ENCODE data around the gene MED4. TPM values are rescaled to one million over a fixed set of nuclear protein-coding genes. Genes with fewer than 3 reads are reported as not detected.

Gene MED4
- total and polyA plus RNA-seq, 2 of the 8 experiments (the other 6 are each of a cell fraction or from before 2014, with no cell fraction given) = 25.7 to 48.1 TPM

- Histone ChIP-seq H3K14ac (ENCODE audit: insufficient read length) (no peak overlapping the region), H2BK20ac (ENCODE audit: low read length) (no peak overlapping the region), H3K27ac (ENCODE audit: low read depth, low read length) (no peak overlapping the region), H3K23ac (ENCODE audit: insufficient read length) (no peak overlapping the region), H2BK15ac (ENCODE audit: low read length) (no peak overlapping the region), H2AFZ (ENCODE audit: low read length) (no peak overlapping the region), H3K36me3 (ENCODE audit: control insufficient read depth in 2 of 4, insufficient read depth in 4 of 4, low read length in 3 of 4) (peaks cover 5 to 29% (median 9%) of the 10 kb centered on the region in 4 experiments; a peak in 6 of 8 replicates), H3K23me2 (ENCODE audit: low read depth, low read length) (no peaks in the 10 kb centered on the region), H3K56ac (replicated peaks; ENCODE audit: insufficient read length, low read depth, low read length) (no peak overlapping the region), H2BK5ac (ENCODE audit: low read depth, low read length) (no peak overlapping the region), H3K79me2 (ENCODE audit: control insufficient read depth in 1 of 2, insufficient read depth in 2 of 2, low read length in 2 of 2) (peaks cover 9 to 43% of the 10 kb centered on the region in 2 experiments; a peak in 3 of 4 replicates), H4K20me1 (replicated peaks in 1 of 2; ENCODE audit: control insufficient read depth in 1 of 2, insufficient read depth in 2 of 2, low read length in 2 of 2) (peaks cover under 1 to 2% of the 10 kb centered on the region in 2 experiments), H3K79me1 (ENCODE audit: low read depth, low read length) (no peaks in the 10 kb centered on the region; the same call in 1 of the 2 replicates), H3K4me2 (ENCODE audit: insufficient read depth in 1 of 2, low read depth in 2 of 2, low read length in 2 of 2) (no peak overlapping the region), H3K18ac (ENCODE audit: extremely low read depth, low read length) (no peak overlapping the region), H2AK5ac (ENCODE audit: low read depth, low read length) (no peak overlapping the region), H3K4me1 (replicated peaks in 1 of 4; ENCODE audit: control insufficient read depth in 3 of 4, insufficient read depth in 4 of 4, low read length in 3 of 4) (no peaks in the 10 kb centered on the region), H3K27me3 (replicated peaks in 1 of 4; ENCODE audit: control insufficient read depth in 3 of 4, extremely low read depth in 1 of 4, insufficient read depth in 3 of 4, low read length in 3 of 4) (no peaks in the 10 kb centered on the region), H3K9me3 (ENCODE audit: insufficient read depth in 2 of 2, low read depth in 1 of 2, low read length in 1 of 2) (no peaks in the 10 kb centered on the region), H3K4me3 (ENCODE audit: extremely low read depth in 1 of 4, insufficient read depth in 2 of 4, low read depth in 3 of 4, low read length in 4 of 4) (no peak overlapping the region), H4K91ac (replicated peaks; ENCODE audit: insufficient read length, low read length) (no peak overlapping the region), H3K9ac (replicated peaks in 1 of 4; ENCODE audit: extremely low read depth in 1 of 4, low read depth in 3 of 4, low read length in 3 of 4) (no peak overlapping the region), H2BK120ac (replicated peaks; ENCODE audit: low read depth, low read length) (no peak overlapping the region), H4K8ac (ENCODE audit: extremely low read depth, insufficient read depth, low read length) (no peak overlapping the region), H4K5ac (ENCODE audit: insufficient read length, low read depth, low read length) (no peak overlapping the region), H3K4ac (replicated peaks; ENCODE audit: insufficient read length, low read depth, low read length) (no peak overlapping the region), H2BK12ac (ENCODE audit: low read depth, low read length) (no peak overlapping the region)
- DNase-seq (ENCODE audit: low read depth in 1 of 2, low spot score in 2 of 2) = no peak
- 82% methylated on average over 2 of the region's 2 CpGs; no CpG with 5 or more reads in 1 of the 2 experiments for WGBS, 2 experiments (ENCODE audit: extremely low coverage in 1 of 2, insufficient coverage in 1 of 2, insufficient read length in 1 of 2, insufficient replicate concordance in 2 of 2, low coverage in 1 of 2, low lambda C conversion rate in 2 of 2, missing lambda C conversion rate in 1 of 2)
- ChIA-PET CTCF (ENCODE audit: partially characterized antibody) (no interaction called here), POLR2A (ENCODE audit: partially characterized antibody) (no interaction called here)
- no peak for TF ChIP-seq NANOG (IDR thresholded peaks at IDR 0.05; ENCODE audit: insufficient read depth, low read depth, low read length, poor library complexity, severe bottlenecking)
- no peak for TF ChIP-seq RFX5 (IDR thresholded peaks at IDR 0.05; ENCODE audit: borderline replicate concordance, low read depth, low read length)
- FAIRE-seq = no peak
These were observed 8.6 kb downstream of the MED4 start for GRCh38 chr13:48086272-48086671.
